GM12872 (cell line): ENCODE data around the gene SH3BP5.
A peak's percentile ranks its signal among the peaks of the same experiment; 100 is the strongest.

Source experiments
- CTCF ChIP-seq: IDR thresholded peaks from 3 replicates; pipeline ENCODE4 v1.5.1; 2011; ENCODE audit warnings: low read depth, mild to moderate bottlenecking, low read length, moderate library complexity; ENCODE audit not compliant: insufficient read depth

Gene SH3BP5

DNA sequence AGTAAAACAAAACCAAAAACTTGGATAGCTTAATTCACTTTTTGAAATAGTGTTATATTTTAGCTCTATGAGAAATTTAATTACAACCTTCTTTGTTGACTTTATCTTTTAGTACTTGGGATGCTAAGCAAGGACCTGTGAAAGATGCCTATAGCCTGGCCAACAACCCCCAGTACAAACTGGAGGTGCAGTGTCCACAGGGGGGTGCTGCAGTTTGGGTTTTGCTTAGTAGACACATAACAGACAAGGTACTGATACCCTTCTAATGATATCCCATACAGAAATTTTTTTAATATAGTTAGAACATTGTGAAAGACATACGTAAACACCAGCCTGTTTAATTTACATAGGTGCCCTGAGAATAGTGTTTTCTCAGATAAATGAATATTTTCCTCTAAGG lies 91.0 kb downstream of the SH3BP5 start:
- TF ChIP-seq CTCF: peak; percentile 51; the same call in 2 of the 3 replicates

- no peak for TF ChIP-seq CTCF
Observed at GRCh38 chr3:15229262-15229661, 103.1 kb downstream of the SH3BP5 start.

GRCh38 chr3:15228147-15228546 lies 104.2 kb downstream of the SH3BP5 start:
- TF ChIP-seq CTCF: no peak

DNA sequence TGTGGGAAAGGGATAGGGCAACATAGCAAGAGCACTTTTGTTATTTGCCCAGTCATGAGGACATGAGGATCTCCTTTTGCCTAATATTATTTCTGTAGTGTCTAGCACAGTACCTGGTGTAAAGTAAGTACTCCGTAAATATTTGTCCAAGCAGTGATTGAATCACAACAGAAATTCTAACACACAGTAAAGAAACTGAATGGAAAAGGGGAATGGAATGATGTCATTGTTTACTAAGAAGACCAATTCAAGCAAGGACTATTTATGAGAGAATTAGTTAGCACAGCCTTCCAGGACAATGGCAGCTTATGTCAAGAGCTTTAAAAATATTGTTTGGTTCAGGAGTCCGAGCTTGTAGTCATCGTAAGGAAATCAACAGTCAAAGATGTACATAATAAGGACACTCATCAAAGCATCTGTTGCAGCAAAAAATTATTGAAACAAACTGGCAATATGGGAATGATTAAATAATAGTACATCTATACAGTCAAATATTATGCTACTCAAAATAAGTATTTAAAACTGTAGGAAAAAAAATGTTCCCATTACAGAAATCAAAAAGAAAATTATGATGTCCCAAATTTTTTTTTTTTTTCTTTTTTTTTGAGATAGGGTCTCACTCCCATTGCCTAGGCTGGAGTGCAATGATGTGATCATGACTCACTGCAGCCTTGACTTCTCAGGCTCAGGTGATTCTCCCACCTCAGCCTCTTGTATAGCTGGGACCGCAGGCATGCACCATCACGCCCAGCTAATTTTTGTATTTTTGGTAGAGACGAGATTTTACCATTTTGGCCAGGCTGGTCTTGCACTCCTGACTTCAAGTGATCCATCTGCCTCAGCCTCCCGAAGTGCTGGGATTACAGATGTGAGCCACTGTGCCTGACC lies 108.5 kb downstream of the SH3BP5 start:
- no peak for TF ChIP-seq CTCF

DNA sequence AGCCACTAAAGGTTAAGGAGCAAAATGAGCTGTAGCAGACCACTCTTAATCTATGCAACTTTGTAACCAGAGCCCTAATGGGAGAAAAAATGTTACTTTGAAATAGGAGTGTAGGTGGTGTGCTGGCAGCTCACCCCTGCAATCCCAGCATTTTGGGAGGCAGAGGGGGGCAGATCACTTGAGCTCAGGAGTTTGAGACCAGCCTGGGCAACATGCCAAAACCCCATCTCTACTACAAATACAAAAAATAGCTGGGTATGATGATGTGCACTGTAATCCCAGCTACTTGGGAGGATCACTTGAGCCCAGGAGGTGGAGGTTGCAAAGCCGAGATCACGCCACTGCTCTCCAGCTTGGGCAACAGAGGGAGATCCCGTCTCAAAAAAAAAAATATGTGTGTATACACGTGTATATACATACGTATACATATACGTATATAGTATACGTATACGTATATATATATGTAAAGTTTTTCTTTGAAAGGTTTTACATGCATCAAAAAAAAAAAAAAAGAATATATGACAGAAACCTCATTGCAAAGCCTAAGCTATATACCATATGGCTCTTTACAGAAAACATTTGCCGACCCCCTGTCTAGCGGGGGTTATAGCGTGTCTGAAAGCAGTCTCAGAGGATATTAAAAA lies 110.7 kb downstream of the SH3BP5 start:
- TF ChIP-seq CTCF: no peak

DNA sequence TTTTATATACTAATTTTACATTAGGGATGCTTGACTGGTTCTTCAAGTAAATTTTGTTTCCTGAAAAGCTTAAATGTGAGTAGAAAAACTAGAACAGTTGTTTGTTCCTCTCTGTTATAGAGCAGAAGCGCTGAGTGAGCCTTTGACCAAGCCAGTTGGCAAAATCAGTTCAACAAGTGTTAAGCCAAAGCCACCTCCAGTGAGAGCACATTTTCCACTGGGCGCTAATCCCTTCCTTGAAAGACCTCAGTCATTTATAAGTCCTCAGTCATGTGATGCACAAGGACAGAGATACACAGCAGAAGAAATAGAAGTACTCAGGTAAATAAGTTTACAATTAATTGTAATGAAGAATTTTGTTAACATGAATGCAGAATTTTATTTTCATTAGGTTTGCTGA lies 111.7 kb downstream of the SH3BP5 start:
- TF ChIP-seq CTCF: no peak

- no peak for TF ChIP-seq CTCF
Observed at GRCh38 chr3:15220056-15220455, 112.3 kb downstream of the SH3BP5 start.
